GM23248 (cell line): ENCODE data around the gene TMCC1.

Experiments
- EZH2 ChIP-seq: fragments of 200-600 bp; sonication (generic); IDR thresholded peaks from 2 replicates; pipeline ENCODE4 v1.6.1; 2018; ENCODE audit warnings: antibody characterized with exemption, mild to moderate bottlenecking; ENCODE audit not compliant: insufficient read depth, poor library complexity, severe bottlenecking
- EZH2phosphoT487 ChIP-seq: fragments of 200-600 bp; sonication (generic); IDR thresholded peaks from 2 replicates; pipeline ENCODE4 v1.6.1; 2018; ENCODE audit warnings: antibody characterized with exemption, moderate library complexity, mild to moderate bottlenecking, low read depth; ENCODE audit not compliant: insufficient read depth

GRCh38 chr3:129645286-129645685 lies 248.2 kb downstream of the TMCC1 start:
- TF ChIP-seq EZH2phosphoT487, result no peak
- no peak for TF ChIP-seq EZH2
